Measurements from ENCODE around the gene SLC6A5. TPM values are rescaled to one million over a fixed set of nuclear protein-coding genes. Genes with fewer than 3 reads are reported as not detected.
A peak's percentile ranks its signal among the peaks of the same experiment; 100 is the strongest.

SLC6A5 gene
- total and polyA plus RNA-seq, 2 of the 8 experiments (the other 6 are each of a cell fraction or from before 2014, with no cell fraction given), result not detected

DNA sequence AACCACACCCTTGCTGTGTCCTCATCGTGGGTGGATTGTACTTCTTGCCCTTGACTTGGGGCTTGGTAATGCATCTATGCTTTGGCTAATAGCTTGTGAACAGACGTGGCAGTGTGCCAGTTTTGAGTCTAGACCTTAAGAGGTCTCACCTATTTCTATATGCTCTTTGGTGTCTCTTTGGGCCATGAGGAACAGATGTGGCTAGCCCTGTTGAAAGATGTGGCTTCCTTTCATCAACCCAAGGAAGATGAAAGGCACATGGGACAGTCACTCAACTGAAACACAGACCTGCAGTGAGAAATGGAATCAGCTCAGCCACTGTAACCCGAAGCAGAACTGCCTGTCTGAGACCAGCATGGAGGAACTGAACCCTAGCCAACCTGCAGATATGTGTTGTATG is 62.0 kb downstream of the SLC6A5 start:
- WGBS, 2 experiments (ENCODE audit: extremely low coverage in 1 of 2, insufficient coverage in 1 of 2, insufficient read length in 1 of 2, insufficient replicate concordance in 2 of 2, low coverage in 1 of 2, low lambda C conversion rate in 2 of 2, missing lambda C conversion rate in 1 of 2), result 88% methylated on average over 3 of the region's 3 CpGs; no CpG with 5 or more reads in 1 of the 2 experiments
- Histone ChIP-seq H3K4me1 (replicated peaks in 1 of 4; ENCODE audit: control insufficient read depth in 3 of 4, insufficient read depth in 4 of 4, low read length in 3 of 4) (peaks cover 0 to 7% (median 5%) of the 10 kb centered on the region in 4 experiments; a peak in 5 of 7 replicates), H3K4me3 (ENCODE audit: extremely low read depth in 1 of 4, insufficient read depth in 2 of 4, low read depth in 3 of 4, low read length in 4 of 4) (no peak overlapping the region), H2BK120ac (replicated peaks; ENCODE audit: low read depth, low read length) (no peak overlapping the region), H2AFZ (ENCODE audit: low read length) (no peak overlapping the region), H2BK15ac (ENCODE audit: low read length) (peak overlapping the region; percentile 73), H3K14ac (ENCODE audit: insufficient read length) (no peak overlapping the region), H4K8ac (ENCODE audit: extremely low read depth, insufficient read depth, low read length) (no peak overlapping the region), H3K4ac (replicated peaks; ENCODE audit: insufficient read length, low read depth, low read length) (no peak overlapping the region), H4K5ac (ENCODE audit: insufficient read length, low read depth, low read length) (no peak overlapping the region), H3K36me3 (ENCODE audit: control insufficient read depth in 2 of 4, insufficient read depth in 4 of 4, low read length in 3 of 4) (no peaks in the 10 kb centered on the region), H3K9ac (replicated peaks in 1 of 4; ENCODE audit: extremely low read depth in 1 of 4, low read depth in 3 of 4, low read length in 3 of 4) (no peak overlapping the region), H2BK12ac (ENCODE audit: low read depth, low read length) (no peak overlapping the region), H3K4me2 (ENCODE audit: insufficient read depth in 1 of 2, low read depth in 2 of 2, low read length in 2 of 2) (no peak overlapping the region), H2BK20ac (ENCODE audit: low read length) (no peak overlapping the region), H3K23ac (ENCODE audit: insufficient read length) (no peak overlapping the region), H3K27ac (ENCODE audit: low read depth, low read length) (no peak overlapping the region), H2BK5ac (ENCODE audit: low read depth, low read length) (no peak overlapping the region), H3K79me2 (ENCODE audit: control insufficient read depth in 1 of 2, insufficient read depth in 2 of 2, low read length in 2 of 2) (no peaks in the 10 kb centered on the region), H3K27me3 (replicated peaks in 1 of 4; ENCODE audit: control insufficient read depth in 3 of 4, extremely low read depth in 1 of 4, insufficient read depth in 3 of 4, low read length in 3 of 4) (no peaks in the 10 kb centered on the region), H3K56ac (replicated peaks; ENCODE audit: insufficient read length, low read depth, low read length) (no peak overlapping the region), H3K79me1 (ENCODE audit: low read depth, low read length) (no peaks in the 10 kb centered on the region), H2AK5ac (ENCODE audit: low read depth, low read length) (no peak overlapping the region), H3K18ac (ENCODE audit: extremely low read depth, low read length) (no peak overlapping the region), H4K91ac (replicated peaks; ENCODE audit: insufficient read length, low read length) (no peak overlapping the region), H3K23me2 (ENCODE audit: low read depth, low read length) (no peaks in the 10 kb centered on the region; the same call in 1 of the 2 replicates), H3K9me3 (ENCODE audit: insufficient read depth in 2 of 2, low read depth in 1 of 2, low read length in 1 of 2) (no peaks in the 10 kb centered on the region), H4K20me1 (replicated peaks in 1 of 2; ENCODE audit: control insufficient read depth in 1 of 2, insufficient read depth in 2 of 2, low read length in 2 of 2) (no peaks in the 10 kb centered on the region)
- FAIRE-seq, result no peak
- ChIA-PET CTCF (ENCODE audit: partially characterized antibody) (interaction anchor here (2.2 kb wide), 1 partner anchor 10 kb away, joined by 14 read pairs; no protein-coding TSS in a partner anchor), POLR2A (ENCODE audit: partially characterized antibody) (no interaction called here)
- no peak for DNase-seq (ENCODE audit: low read depth in 1 of 2, low spot score in 2 of 2)
- no peak for TF ChIP-seq CEBPB (IDR thresholded peaks at IDR 0.05; ENCODE audit: low read depth, low read length)
- no peak for TF ChIP-seq CREB1 (IDR thresholded peaks at IDR 0.05)
- no peak for TF ChIP-seq RAD21 (IDR thresholded peaks at IDR 0.05 in 1 of 2, conservative IDR thresholded peaks at IDR 0.05 in 1 of 2; ENCODE audit: low read depth in 2 of 2, low read length in 2 of 2)
- TF ChIP-seq BCL11A (IDR thresholded peaks at IDR 0.05; ENCODE audit: low read depth in 2 of 2, low read length in 2 of 2), result no peak
- no peak for TF ChIP-seq SIN3A (conservative IDR thresholded peaks at IDR 0.05 in 1 of 2, IDR thresholded peaks at IDR 0.05 in 1 of 2; ENCODE audit: low read depth in 1 of 2, low read length in 2 of 2)
- no peak for TF ChIP-seq RBBP5 (IDR thresholded peaks at IDR 0.05; ENCODE audit: borderline replicate concordance, low read depth, low read length)
- TF ChIP-seq EP300 (IDR thresholded peaks at IDR 0.05; ENCODE audit: borderline replicate concordance in 1 of 2, low read depth in 2 of 2, low read length in 2 of 2), result no peak
- no peak for TF ChIP-seq SP2 (IDR thresholded peaks at IDR 0.05; ENCODE audit: low read length)
- TF ChIP-seq FOSL1 (IDR thresholded peaks at IDR 0.05; ENCODE audit: insufficient read depth, low read depth, low read length), result no peak
- no peak for TF ChIP-seq CBX5 (IDR thresholded peaks at IDR 0.05; ENCODE audit: low read depth, low read length)
- TF ChIP-seq CHD1 (IDR thresholded peaks at IDR 0.05; ENCODE audit: low read depth, low read length), result no peak
